ENCODE results near the gene RAC3. TPM values are rescaled to one million over a fixed set of nuclear protein-coding genes. Genes with fewer than 3 reads are reported as not detected.

Gene RAC3
- total RNA-seq, 1 experiment from 2014 or later, result 120 TPM

DNA sequence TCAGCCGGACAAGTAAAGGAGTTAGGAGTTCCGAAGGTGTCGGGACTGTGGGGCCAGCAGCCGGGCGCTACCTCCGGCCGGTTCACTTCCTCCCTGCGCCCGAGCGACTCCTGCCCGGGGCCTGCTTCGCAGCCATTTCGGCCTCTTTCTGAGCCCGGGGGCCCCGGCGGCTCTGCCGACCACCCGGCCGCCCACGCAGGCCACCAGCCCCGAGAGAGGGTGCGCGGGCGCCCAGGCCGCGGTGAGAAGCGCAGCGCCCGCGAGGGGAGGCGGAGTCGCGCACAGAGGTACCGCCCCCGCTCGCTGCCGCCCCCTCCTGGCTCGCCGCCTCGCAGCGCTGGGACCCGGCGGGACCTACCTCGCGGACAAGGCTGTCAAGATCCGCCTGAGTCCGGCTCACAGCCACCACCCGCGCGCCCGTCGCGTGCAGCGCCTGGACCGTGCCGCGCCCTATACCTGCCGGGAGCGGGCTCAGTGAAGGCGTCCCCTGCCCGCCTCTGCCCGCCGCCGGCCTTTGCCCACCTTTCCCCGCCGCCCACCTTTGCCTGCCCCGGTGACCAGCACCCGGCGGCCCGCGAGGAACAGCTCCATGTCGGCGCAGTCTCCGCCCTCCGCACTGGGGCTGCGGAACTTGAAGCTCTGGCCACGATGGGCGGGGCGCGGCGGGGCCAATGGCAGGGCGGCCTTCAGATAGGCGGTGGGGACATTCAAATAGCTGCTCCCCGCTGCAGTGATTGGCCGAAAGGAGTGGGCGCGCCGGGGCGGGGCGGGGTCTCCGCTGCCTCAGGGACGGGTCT is 5.8 kb downstream of the RAC3 start, which contains the start of gene DCXR:
DCXR (minus strand) TSS at position 606 of the 797 bp plus-strand sequence; CDS start at position 591, 15 bp downstream.
- Histone ChIP-seq H3K4me3 (replicated peaks in 1 of 2; ENCODE audit: low read depth in 1 of 2, low read length in 2 of 2) (peak within 1 kb of the TSS; percentile 92 to 93), H3K9me2 (ENCODE audit: insufficient read depth) (no peaks in the 10 kb centered on the region), H3K27me3 (ENCODE audit: insufficient read depth, low read length) (no peaks in the 10 kb centered on the region), H4K20me1 (ENCODE audit: insufficient read depth) (no peaks in the 10 kb centered on the region), H3K9ac (ENCODE audit: low read length) (peak within 1 kb of the TSS; percentile 94), H3K27ac (ENCODE audit: low read depth, low read length) (peak within 1 kb of the TSS; percentile 91), H3K4me1 (ENCODE audit: control insufficient read depth in 1 of 2, insufficient read depth in 2 of 2, low read length in 2 of 2) (peaks cover 18 to 48% of the 10 kb centered on the region in 2 experiments), H2AFZ (ENCODE audit: low read depth, low read length, poor library complexity, severe bottlenecking) (peak within 1 kb of the TSS; percentile 49), H3K4me2 (ENCODE audit: low read length) (peak within 1 kb of the TSS; percentile 95), H3K79me2 (ENCODE audit: insufficient read depth, low read length) (peaks cover 25% of the 10 kb centered on the region; the same call in 1 of the 2 replicates), H3K9me3 (ENCODE audit: control insufficient read depth in 1 of 2, insufficient read depth in 1 of 2, low read depth in 1 of 2, low read length in 2 of 2) (no peaks in the 10 kb centered on the region), H3K36me3 (ENCODE audit: control insufficient read depth in 1 of 2, insufficient read depth in 2 of 2, low read length in 2 of 2) (peaks cover 0 to 12% of the 10 kb centered on the region in 2 experiments; a peak in 1 of 4 replicates)
- BruUV-seq (replicated peaks), result no TSS peak
- ChIA-PET CTCF (interaction anchor here (0.7 to 4.8 kb wide), 19 partner anchors 8 to 303 kb away, joined by 3 to 57 read pairs (median 4); partner anchors contain the start of genes CENPX, FASN, GPS1 and LRRC45), RAD21 (ENCODE audit: low non-redundant PET in 1 of 2, low total read pairs in 2 of 2, uncharacterized antibody in 2 of 2, unreplicated experiment in 2 of 2) (interaction anchor here (1.0 to 1.1 kb wide), 2 partner anchors 14 to 78 kb away, joined by 10 to 11 read pairs; partner anchors contain the start of genes CENPX (in 1 of the 2) and LRRC45 (in 1 of the 2)), POLR2A (interaction anchor here (0.5 to 1.5 kb wide), 9 partner anchors 8 to 165 kb away, joined by 3 to 8 read pairs (median 3); partner anchors contain the start of genes CENPX, FASN, LRRC45 and PYCR1)
- ATAC-seq, result peak; percentile 89
- peak; percentile 96 for DNase-seq (ENCODE audit: low read depth, low spot score)
- intact Hi-C loops (cut with micrococcal nuclease), result loop anchor here (2.0 to 10.0 kb wide), 3 partner anchors 62 to 378 kb away; partner anchors contain the start of genes FASN, HEXD and OGFOD3
- peak; percentile 93 for TF ChIP-seq POLR2AphosphoS5 (IDR thresholded peaks at IDR 0.05; ENCODE audit: low read depth, low read length)
- peak; percentile 93; the same call in 1 of the 2 replicates for TF ChIP-seq ZFX (IDR thresholded peaks at IDR 0.05)
- TF ChIP-seq SIN3A (IDR thresholded peaks at IDR 0.05; ENCODE audit: low read depth), result peak; percentile 97
- TF ChIP-seq, protein P1, sequence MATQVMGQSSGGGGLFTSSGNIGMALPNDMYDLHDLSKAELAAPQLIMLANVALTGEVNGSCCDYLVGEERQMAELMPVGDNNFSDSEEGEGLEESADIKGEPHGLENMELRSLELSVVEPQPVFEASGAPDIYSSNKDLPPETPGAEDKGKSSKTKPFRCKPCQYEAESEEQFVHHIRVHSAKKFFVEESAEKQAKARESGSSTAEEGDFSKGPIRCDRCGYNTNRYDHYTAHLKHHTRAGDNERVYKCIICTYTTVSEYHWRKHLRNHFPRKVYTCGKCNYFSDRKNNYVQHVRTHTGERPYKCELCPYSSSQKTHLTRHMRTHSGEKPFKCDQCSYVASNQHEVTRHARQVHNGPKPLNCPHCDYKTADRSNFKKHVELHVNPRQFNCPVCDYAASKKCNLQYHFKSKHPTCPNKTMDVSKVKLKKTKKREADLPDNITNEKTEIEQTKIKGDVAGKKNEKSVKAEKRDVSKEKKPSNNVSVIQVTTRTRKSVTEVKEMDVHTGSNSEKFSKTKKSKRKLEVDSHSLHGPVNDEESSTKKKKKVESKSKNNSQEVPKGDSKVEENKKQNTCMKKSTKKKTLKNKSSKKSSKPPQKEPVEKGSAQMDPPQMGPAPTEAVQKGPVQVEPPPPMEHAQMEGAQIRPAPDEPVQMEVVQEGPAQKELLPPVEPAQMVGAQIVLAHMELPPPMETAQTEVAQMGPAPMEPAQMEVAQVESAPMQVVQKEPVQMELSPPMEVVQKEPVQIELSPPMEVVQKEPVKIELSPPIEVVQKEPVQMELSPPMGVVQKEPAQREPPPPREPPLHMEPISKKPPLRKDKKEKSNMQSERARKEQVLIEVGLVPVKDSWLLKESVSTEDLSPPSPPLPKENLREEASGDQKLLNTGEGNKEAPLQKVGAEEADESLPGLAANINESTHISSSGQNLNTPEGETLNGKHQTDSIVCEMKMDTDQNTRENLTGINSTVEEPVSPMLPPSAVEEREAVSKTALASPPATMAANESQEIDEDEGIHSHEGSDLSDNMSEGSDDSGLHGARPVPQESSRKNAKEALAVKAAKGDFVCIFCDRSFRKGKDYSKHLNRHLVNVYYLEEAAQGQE (IDR thresholded peaks at IDR 0.05; ENCODE audit: low read depth), result no peak
- TF ChIP-seq, protein P2, sequence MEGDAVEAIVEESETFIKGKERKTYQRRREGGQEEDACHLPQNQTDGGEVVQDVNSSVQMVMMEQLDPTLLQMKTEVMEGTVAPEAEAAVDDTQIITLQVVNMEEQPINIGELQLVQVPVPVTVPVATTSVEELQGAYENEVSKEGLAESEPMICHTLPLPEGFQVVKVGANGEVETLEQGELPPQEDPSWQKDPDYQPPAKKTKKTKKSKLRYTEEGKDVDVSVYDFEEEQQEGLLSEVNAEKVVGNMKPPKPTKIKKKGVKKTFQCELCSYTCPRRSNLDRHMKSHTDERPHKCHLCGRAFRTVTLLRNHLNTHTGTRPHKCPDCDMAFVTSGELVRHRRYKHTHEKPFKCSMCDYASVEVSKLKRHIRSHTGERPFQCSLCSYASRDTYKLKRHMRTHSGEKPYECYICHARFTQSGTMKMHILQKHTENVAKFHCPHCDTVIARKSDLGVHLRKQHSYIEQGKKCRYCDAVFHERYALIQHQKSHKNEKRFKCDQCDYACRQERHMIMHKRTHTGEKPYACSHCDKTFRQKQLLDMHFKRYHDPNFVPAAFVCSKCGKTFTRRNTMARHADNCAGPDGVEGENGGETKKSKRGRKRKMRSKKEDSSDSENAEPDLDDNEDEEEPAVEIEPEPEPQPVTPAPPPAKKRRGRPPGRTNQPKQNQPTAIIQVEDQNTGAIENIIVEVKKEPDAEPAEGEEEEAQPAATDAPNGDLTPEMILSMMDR (IDR thresholded peaks at IDR 0.05 in 2 of 3, conservative IDR thresholded peaks at IDR 0.05 in 1 of 3; ENCODE audit: borderline replicate concordance in 1 of 3, insufficient read depth in 1 of 3, low read depth in 2 of 3, low read length in 2 of 3), result peak; percentile 66 to 91 (median 79)
- no peak for TF ChIP-seq EZH2phosphoT487 (IDR thresholded peaks at IDR 0.05; ENCODE audit: borderline replicate concordance)
- TF ChIP-seq, protein P3, sequence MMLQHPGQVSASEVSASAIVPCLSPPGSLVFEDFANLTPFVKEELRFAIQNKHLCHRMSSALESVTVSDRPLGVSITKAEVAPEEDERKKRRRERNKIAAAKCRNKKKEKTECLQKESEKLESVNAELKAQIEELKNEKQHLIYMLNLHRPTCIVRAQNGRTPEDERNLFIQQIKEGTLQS (IDR thresholded peaks at IDR 0.05), result no peak
- TF ChIP-seq CEBPB (IDR thresholded peaks at IDR 0.05; ENCODE audit: low read depth), result no peak
- TF ChIP-seq TCF7L2 (IDR thresholded peaks at IDR 0.05; ENCODE audit: borderline replicate concordance, extremely low read depth, insufficient read depth, insufficient read length), result no peak
- TF ChIP-seq YY1 (IDR thresholded peaks at IDR 0.05; ENCODE audit: extremely low read depth, insufficient replicate concordance, low read depth, low read length), result peak; percentile 82
- peak; percentile 88 for TF ChIP-seq POLR2A (IDR thresholded peaks at IDR 0.05; ENCODE audit: borderline replicate concordance, extremely low read depth, insufficient read depth, insufficient read length)
- TF ChIP-seq CBX3 (IDR thresholded peaks at IDR 0.05; ENCODE audit: low read depth), result no peak
- no peak for TF ChIP-seq JUND (IDR thresholded peaks at IDR 0.05)
- no peak for TF ChIP-seq FOSL1 (IDR thresholded peaks at IDR 0.05; ENCODE audit: low read depth)
- TF ChIP-seq ELF1 (IDR thresholded peaks at IDR 0.05; ENCODE audit: borderline replicate concordance, low read depth), result no peak
- TF ChIP-seq ZNF274 (IDR thresholded peaks at IDR 0.05; ENCODE audit: low read depth, low read length), result no peak
- TF ChIP-seq SRF (IDR thresholded peaks at IDR 0.05; ENCODE audit: low read depth), result no peak
- no peak; the same call in 1 of the 2 replicates for TF ChIP-seq SP1 (IDR thresholded peaks at IDR 0.05; ENCODE audit: low read depth)
- TF ChIP-seq EGR1 (IDR thresholded peaks at IDR 0.05; ENCODE audit: low read depth), result peak; percentile 98
- TF ChIP-seq, protein P4, sequence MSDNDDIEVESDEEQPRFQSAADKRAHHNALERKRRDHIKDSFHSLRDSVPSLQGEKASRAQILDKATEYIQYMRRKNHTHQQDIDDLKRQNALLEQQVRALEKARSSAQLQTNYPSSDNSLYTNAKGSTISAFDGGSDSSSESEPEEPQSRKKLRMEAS (IDR thresholded peaks at IDR 0.05), result peak; percentile 97
- no peak for TF ChIP-seq EZH2 (IDR thresholded peaks at IDR 0.05)
